COLO668 (cell line): ENCODE measurements around the gene LHX2.

Experiments
- DNase-seq: peaks from one replicate; lab custom pipeline; 2025; ENCODE audit not compliant: unreplicated experiment; lab: John Stamatoyannopoulos, UW

The LHX2 gene

DNA sequence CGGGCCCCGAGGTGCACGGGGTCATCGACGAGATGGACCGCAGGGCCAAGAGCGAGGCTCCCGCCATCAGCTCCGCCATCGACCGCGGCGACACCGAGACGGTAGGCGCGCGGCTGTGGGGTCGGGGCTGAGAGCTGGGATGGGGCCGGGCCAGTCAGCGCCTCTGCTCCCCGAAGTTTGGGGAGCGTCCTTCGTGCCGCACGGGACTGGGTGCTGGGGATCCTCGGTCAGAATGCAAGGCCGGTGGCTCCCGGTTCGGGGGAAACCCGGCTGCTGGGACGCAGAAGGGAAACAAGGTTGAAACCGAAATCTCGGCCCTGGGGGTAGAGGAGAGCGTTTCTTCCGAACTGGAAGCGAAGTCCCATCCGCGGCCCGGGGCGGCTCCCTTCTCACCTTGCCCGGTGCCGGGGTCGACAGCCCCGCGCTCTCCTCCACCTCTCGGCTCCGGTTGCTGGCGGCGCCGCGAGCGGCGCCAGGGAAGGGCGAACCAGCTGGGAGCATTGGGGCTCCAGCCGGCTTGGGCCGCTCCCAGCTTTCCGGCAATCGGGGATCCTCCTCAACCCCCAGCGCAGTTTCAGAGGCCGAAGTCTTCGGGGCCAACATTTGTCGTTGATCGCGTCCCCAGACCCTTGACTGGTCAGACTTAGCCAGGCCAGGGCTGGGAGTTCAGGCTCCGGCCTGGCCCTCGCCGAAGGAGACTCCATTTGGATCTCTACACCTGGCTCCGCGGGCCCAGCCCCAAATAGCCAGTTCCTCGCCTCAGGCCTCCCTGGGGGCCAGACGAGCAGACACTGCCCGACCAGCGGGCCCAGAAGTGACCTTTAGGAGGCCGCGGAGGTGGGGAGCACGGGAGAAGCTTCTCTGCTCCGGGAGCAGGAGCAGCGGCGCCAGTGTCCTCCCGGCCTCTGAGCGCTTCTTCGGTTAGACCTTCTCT lies 1.1 kb downstream of the LHX2 start:
- no peak for DNase-seq

GRCh38 chr9:124013309-124014210 lies 2.0 kb downstream of the LHX2 start:
- DNase-seq = no peak

DNA sequence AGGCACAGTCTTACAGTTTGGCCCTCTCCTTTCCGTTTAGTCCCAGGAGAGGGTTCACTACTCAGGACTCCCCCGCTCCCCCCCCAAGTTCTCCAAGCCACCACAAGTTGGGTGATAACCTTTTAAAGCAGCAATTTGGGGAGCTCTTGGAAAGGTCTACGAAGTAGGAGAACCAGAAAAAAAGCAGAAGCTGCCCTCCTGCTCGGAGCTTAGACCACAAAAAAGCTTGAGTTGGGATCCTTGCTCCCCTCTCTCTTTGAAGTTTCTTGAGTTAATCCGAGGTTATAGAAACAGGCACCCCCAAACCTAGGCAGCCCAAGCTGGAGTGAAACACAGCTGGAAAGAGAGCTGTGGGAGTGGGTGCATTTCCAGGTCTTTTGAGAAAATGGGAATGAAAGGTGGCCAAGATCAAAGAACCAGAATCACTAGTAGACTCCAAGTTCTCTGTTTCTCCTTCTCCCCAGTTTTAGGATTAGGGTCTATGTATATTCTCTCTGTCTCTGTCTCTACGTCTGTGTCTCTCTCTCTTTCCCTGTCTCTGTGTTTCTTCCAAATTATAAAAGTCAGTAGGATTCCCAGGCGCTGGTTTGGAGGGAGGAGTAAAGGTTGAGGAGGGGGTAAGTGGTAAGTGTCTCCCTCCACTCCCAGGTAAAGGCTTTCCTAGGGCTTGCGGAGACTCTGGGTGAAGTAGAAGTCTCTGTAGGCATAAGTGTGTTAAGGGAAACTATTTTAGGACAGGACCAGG lies 2.8 kb downstream of the LHX2 start:
- DNase-seq = no peak

GRCh38 chr9:124014956-124015660 lies 3.5 kb downstream of the LHX2 start:
- DNase-seq = no peak

DNA sequence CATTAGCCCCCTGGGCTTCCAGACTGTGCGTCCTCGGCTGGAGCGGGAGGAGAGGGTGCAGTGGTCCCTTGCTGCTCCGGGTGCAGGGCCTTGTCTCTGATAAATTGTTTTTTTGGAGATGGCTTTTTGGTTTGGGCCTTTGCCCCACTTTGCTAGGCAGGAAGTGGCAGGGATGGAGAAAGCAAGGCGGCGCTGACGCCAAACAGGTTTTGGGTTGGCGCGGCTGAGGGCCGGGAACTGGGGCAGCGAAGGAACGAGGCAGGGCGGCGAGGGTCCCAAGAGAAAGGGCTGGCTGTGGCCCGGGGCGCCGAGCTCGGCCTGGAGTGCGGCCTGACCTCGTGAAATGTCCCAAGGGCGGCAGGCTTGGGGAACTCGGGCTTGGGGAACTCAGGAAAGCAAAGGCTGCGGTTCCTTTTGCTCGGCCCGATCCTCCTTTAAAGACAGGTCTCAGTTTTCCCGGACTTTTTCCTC lies 4.1 kb downstream of the LHX2 start:
- no peak for DNase-seq

GRCh38 chr9:124016175-124017050 lies 4.8 kb downstream of the LHX2 start:
- DNase-seq = no peak

DNA sequence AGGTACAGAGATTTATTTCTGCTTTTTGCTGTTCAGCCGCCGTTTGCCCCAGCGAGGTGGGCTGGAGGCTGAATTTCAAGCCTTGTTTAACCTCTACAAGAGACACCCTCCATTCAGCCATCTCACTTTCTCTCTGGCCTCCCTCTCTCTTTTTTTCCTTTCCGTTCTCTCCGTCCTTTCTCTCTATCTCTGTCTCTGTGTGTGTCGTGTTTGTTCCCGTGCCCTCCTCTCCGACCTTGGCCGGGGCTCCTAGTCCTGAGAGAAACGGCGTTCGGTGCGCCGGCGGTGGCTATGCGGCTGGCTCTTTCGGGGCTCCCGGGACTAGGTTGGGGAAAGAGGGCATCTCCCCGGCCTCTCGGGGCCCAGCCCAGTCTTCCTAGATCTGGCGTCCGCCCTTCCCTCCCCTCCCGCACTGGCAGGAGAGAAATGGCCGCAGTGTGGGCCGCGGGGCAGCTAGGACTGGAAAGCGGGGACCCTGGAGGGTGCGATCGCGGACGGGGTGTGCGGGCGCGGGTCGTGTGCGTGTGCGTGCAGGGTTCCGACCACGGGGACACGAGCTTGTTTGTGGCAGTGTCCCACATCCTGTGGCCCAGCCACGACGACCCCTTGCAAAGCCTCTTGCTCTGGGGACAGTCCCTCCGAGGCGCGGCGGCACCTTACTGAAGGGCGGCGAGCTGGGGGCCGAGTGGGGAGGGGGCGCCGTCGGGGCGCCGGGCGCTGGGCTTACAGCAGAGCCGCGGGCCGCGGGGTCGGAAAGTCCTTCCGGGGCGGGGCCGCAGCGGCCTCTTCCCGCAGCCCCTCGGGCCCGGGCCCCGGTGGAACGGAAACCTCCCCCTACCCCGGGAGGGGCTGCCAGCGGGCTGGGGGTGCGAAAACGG lies 5.7 kb downstream of the LHX2 start:
- DNase-seq = no peak

GRCh38 chr9:124017929-124018729 lies 6.6 kb downstream of the LHX2 start:
- no peak for DNase-seq

GRCh38 chr9:124018730-124019697 lies 7.4 kb downstream of the LHX2 start:
- no peak for DNase-seq

GRCh38 chr9:124019771-124020519 lies 8.4 kb downstream of the LHX2 start:
- no peak for DNase-seq

DNA sequence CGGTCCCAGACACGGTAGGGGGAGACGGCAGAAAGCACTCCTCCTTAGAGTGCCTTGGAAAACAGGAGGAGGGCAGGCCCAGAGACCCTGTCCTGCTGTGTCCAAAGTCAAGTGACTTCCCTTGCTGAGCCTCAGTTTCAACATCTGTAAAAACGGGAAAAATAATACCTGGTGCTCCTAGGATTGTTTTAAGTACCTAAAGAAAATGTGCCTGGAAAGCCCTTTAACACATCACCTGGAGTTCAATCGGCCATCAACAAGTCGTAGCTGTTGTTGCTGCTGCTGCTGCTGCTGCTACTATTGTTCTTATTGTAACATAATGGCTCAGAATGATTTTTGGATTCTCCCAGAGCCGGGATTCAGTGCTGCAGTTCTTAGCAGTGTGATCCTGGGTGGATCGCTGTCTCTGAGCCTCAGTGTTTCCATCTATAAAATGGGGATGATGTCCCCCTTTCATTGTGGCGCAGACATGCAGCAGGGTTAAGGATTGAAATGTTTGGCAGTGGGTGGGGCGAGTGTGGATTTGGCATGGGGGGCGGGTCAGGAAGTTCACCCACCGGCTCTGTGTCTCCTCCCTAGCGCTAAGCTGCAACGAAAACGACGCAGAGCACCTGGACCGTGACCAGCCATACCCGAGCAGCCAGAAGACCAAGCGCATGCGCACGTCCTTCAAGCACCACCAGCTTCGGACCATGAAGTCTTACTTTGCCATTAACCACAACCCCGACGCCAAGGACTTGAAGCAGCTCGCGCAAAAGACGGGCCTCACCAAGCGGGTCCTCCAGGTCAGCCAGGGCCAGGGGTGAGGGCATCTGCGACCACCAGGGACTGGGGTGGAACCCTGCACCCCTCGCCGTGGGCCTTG lies 9.2 kb downstream of the LHX2 start:
- DNase-seq = no peak

- DNase-seq = no peak
Observed at GRCh38 chr9:124021385-124021769, 9.8 kb downstream of the LHX2 start.

DNA sequence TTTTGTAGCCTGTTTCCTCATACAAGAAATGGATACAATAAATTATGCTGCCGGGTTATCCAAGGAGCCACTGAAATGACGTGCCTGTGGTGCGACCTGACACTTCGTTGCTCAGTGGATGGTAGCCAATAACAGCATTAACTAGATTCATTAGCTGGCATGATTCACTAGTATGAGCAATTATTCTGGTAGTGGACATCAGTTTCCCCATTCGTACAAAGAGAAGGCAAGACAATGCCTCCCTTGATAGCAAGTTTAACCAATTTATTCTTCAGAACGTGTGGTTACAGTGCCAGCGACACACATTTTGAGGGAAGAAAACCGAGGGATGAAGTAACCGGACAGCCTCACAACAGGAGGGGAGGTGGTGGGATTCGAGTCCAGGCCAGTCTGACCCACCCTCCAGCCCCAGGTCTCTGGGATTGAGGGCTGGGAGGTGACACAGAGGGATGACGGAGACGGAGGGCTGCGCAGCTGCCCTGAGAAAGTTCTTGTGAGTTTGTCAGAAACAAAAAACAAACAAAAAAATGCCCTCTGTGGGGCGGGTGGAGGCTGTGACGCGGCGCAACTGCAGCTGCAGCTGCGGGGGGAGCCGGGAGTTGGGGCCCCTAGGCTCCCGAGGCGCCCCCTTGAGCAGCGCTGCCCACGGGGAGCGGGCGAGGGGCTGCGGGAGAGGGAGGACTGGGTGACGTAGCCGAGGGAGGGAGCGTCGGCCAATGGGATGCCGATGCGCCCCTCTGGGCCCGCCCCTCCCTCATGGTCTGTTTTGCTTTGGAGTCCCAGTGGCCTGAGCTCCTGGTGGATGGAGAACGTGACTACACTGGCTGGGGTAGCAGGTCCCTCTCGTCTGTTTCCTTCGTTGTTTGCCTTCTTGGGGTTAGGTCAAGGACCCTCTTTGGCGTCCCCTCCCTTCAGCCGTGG lies 10.9 kb downstream of the LHX2 start:
- DNase-seq = no peak

- DNase-seq = no peak
Observed at GRCh38 chr9:124024107-124024506, 12.5 kb downstream of the LHX2 start.
